NCI-H1092 treated with DMSO at 0.1 percent for 48 hours (cell line): ENCODE data around the gene DNAJC7.
A peak's percentile ranks its signal among the peaks of the same experiment; 100 is the strongest.
"Not testable (repeated sequence)": the region's sequence is repeated elsewhere in the genome, so short reads cannot be mapped to it uniquely, and the experiment has no call there.

Experiments
- DNase-seq: peaks from one replicate; lab custom pipeline; 2025; lab: John Stamatoyannopoulos, UW

DNAJC7 gene

DNA sequence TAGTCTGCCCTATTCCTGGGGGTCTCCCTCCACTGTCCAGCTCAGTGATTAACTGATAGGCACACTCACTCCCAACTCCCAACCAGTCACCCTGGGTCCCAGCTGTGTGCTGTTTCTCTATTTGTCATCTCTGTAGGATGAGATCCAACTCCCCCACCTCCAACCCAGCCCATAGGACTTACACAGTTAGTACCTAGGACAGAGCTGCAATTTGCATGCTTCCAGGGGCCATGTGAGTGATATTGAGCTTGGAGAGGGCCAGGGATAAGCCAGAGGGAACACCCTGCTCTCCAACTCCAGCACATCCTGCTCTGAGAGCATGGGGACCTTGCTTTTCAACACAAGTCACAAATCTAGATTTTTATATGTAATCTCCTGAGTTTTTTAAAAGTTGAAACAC, 24.4 kb upstream of the DNAJC7 start:
- DNase-seq = no peak

DNA sequence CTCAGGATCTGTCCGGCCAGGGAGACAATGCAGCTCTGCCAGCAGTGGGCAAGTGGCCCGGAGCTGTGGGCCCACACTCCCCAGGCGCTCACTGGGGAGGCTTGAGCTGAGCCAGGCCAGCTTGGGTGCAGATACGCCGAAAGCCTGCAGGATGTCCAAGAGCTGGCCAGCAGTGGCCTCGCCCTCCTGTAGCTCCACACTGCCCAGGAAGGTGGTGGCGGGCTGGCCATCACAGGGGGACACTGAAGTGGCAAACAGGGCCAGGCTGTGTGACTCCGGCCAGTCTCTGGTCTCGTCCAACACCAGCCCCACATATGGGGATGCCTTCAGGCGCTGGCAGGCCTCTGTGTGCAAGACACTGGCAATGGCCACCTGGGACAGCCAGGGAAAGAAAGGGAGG, 23.6 kb upstream of the DNAJC7 start:
- DNase-seq = no peak

DNA sequence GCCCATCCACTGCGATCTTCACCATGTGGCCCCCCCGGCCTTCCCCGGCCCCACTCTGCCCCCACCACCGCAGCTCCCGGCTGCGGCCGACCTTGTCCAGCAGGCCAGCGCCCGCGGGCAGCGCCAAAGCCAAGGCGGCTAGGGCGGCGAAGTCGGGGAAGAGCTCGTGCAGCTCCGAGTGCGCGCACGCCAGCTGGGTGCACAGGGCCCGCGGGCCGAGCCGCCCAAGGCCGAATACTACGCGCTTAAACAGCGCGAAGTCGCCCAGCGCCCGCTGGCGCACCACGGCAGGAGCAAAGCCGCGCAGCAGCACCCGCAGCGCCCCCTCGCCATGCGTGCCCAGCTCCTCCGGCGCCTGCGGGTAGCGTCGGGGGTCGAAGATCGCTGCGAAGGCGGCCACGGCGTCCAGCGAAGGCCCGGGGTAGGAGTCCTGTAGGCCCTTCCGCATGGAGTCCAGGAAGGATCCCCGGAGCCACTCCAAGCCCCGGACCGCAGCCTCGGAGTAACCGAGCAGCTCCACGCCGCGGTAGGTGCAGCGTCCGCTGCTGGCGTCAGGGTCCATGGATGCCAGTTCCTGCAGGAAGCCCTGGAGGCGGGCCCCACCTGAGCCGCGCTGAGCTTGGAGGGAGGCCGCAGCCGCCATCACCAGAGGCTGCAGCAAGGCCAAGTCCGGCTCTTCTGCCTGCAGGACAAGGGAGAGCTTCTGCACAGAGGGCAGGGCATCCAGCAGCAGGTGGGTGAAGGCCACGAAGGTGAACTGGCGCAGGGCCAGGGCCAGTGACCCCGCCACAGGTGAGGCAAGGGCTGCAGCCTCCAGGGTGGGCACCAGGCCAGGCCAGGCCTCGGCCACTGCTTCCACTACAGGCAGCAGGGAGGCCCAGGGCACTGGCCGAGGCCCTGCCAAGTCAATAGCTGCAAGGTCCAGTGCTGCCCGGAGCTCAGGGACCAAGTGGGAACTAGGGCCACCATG, 22.8 kb upstream of the DNAJC7 start:
- no peak for DNase-seq

DNA sequence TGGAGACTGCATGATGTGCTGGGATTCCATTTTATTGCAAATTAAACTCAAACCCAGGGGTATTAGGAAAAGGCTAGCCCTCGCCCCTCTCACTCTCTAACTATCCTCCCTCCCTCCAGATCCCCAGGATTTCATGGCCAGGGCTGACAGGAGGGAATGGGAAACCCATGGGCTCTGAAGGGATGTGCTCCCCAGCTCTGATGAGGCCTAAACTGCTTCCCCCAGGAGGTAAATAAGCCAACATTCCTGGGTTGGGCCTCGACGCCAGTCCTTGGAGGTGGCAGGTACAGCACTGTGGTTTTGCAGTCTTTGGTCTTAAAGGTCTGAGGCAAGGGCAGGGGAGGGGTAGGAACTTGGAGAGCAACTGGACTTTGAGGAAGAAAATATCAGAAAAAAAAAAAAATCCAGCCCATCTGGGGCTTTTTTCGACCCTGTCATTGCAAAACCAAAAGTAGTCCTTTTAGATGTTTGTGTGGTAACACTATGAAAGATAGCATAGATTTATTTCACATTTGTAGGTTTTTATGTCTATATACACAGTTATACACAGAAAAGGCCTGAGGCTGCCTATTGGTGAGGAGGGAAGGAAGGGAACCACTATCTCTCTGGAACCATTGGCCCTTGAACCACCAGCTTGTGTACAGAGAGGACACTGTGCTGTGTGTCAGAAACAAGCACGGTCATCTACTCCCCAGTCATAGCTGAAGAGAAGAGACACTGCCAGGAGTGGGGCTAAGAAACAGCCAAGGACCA, 21.2 kb upstream of the DNAJC7 start:
- DNase-seq = no peak

DNA sequence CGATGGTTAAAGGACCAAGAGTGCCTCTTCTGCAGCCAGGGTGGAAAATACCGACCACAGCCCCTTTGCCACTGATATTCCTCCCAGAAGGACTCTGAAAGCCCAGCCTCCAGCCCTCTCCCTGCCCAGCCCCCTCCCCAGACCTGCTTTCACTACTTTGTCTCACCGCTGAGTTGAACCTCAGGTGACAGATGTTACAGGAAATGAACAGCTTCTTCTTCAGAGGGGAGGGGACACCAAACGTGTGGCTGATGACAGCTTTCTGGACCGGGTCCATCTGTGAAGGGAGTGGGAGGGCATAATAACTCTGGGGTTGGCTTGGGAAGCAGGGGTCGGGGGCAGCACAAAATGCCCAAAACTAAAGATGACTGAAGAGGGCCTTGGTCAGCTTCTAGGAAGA, 16.8 kb upstream of the DNAJC7 start:
- no peak for DNase-seq

DNA sequence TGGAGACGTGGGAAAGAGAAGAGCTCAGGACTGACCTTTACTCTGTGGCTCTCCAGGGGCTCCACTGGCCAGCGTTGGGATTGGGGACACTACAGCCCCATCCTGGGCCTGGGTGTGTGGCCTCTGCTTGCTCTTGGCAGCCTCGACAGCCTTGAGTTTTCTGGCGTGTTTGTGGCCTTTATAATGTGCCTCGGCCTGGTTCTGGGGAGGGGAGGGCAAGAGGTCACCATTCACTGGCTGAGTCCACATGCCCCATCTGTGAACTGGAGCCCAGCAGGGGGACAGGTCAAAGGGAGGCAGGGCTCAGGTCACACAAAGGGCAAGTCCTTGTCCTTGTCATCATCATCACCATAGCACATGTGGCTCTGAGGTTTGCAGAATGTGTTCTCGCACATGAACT, 14.3 kb upstream of the DNAJC7 start:
- DNase-seq = no peak

DNA sequence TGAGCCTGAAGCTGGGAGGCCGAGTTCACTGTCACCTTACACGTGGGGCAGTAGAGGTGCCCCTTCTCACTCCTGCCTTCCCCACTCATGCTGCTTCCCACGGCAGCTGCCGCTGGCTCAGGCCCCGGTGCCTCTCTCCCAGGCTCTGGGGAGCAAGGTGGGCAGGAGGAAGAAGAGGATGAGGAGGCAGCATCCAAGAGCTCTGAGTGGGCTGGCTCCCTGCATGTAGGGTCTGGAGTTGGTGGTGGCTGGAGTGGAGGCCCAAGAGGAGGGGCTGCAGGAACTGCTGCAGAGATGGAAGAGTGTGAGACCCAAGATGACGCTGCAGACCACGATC, 11.5 kb upstream of the DNAJC7 start:
- DNase-seq = no peak

DNA sequence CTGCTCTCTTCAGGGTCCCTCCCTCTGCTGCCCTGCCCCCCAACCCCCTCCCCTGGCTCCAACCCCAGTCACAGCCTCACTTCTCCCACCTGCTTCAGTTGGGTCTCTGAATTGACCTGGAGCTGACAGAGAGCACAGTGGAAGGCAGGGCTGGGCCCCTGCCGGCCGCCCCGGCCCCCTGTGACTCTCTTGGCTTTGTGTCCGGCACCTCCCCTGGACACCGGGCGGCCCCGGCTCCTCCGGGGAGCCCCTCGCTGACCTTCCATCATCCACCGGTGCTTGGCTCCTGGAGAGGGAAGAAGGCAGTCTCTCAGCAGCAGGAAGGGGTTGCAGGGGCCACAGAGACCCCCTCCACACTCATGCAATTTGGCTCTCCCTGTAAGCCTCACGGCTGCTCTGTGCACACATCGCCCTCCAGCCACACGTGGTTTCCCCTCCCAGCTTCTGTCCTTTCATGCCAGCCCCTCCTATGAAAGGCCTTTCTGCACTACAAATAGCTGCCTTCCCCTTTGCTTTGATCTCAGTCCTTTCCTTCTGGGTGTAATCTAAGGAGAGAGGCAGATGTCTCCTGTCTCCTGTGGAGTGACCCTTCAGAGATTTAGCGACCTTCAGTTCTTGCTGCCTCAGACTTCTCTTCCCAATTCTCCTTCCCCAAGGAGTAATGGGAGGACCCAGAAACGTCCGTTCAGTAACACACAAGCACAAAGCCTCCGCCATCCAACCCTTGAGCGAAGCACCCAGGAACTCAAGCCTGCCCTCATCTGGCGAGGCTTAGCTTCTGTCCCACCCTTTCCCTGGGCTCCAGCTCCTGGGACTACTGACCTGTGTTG, 10.9 kb upstream of the DNAJC7 start:
- DNase-seq = no peak

DNA sequence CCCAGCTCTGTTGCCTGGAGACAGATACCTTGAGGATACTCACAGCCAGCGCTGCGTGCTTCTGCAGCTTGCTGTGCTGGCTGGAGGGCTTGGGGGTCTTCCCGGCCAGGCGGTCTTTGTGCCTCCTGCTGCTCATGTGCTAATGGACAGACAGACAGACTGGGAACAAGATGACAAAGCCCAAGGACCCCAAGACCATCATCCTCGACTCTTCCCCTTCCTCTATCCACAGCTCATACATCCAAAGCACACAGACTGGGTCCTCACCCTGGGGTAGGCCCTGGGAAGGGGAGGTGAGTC, 10.3 kb upstream of the DNAJC7 start:
- DNase-seq = no peak

DNA sequence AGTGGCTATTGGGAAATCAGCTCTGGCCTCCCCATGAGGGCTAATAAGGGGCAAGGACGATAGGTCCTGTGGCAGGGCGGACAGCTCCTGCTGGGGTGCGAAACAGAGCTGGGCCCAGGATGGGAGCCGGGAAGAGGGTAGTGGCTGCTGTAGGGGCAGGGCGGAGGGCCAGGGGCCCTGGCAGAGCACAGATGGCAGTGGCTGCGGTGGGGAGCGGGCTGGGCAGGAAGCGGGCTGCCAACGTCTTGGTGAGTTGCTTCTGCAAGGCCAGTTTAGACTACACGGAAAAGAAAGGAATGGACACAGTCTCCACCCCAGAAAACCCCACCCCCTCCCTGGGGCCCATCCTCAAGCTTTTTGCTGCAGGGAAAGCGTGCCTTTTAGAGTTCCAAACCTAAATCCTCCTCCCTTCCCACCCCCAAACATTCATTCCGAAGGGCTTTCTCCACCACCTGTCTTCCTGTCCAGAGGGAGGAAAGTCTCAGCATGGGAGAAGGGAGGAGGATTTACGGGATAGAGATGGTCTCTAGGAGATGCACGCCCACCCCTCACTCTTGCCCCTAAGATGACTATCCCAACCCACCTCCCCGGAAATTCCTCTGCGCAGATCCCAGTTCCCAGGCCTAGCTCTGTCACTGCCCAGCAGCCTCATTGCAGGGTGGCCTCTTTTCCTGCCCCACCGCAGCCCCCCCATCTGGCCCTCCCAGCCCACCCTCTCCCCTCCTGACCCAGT, 9.8 kb upstream of the DNAJC7 start:
- DNase-seq = no peak

DNA sequence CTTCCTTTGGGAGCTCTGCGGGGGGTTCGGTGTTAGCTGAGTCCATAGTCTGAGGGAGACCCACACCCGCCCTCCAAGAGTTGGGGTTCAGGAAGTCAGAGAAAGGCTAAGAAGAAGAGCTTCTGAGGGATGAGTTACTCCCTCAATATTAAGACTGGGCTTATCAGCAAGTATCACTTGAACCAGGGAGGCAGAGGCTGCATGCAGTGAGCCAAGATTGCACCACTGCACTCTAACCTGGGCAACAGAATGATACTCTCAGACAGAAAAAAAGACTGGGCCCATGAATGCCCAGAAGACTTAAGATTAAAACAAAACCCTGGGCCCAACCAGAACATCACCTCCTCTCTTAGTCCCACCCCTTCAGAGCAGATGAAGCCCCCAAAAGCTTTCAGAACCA, 8.7 kb upstream of the DNAJC7 start:
- DNase-seq = no peak

DNA sequence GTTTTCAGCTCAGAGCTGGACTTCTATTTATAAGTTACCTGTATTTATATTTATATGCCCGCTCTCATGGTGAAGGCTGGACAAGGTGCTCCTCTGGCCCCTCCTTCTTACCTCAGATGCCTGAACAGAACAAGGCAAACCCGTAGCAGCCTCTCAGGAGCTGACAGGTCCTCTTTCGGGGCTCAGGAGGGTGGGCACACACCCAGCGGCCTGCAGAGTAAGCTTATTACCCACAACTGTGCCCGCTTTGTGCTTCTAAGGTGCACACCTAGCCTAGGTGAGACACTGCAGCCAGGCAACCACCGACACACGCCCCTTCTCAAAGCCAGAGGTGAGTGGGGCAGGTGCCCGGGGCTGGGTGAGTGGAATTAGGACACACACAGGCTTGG, 7.9 kb upstream of the DNAJC7 start:
- no peak for DNase-seq

DNA sequence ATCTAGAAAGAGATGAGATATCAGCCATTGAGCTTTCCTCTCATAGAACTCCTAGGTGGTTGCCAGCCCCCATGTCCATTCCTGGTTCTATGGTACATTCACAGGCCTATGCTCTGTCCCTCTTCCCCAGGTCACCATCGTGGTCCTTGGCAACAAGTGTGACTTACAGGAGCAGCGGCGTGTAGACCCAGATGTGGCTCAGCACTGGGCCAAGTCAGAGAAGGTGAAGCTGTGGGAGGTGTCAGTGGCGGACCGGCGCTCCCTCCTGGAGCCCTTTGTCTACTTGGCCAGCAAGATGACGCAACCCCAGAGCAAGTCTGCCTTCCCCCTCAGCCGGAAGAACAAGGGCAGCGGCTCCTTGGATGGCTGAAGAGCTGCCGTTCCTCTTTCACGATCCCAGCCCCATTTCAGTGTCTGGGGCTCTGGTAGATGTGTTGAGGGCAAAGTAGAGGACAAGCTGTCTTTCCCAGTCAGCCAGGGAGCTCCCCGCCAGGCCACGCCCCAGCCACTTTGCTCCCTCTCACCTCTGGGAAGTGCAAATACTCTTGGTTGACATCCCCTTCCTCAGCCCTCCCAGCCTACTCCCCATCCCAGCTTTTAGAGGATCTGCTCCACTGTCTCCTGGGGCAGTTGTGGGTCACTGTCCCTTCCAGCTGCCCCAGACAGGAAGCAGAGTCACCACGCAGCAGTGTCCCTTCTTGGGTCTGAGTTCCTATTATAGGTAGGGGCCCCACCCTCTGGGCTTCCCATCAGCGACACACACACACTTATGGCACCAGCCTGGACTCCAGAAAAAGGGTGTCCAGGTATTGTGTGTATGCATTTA, 6.5 kb upstream of the DNAJC7 start:
- DNase-seq = no peak

DNA sequence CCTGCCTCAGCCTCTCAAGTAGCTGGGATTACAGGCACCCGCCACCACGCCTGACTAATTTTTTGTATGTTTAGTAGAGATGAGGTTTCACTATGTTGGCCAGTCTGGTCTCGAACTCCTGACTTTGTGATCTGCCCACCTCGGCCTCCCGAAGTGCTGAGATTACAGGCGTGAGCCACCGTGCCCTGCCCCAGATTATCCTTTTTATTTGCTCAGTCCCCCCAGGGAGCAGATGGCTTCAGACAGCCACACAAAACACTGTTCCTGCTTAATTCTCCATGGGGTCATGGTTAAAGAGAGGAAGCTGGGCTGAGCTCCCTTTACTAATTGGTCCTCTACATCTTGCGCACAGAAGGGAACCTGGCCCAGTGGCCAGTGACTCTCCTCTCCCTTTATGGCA, 3.6 kb upstream of the DNAJC7 start:
- not testable (repeated sequence) for DNase-seq

DNA sequence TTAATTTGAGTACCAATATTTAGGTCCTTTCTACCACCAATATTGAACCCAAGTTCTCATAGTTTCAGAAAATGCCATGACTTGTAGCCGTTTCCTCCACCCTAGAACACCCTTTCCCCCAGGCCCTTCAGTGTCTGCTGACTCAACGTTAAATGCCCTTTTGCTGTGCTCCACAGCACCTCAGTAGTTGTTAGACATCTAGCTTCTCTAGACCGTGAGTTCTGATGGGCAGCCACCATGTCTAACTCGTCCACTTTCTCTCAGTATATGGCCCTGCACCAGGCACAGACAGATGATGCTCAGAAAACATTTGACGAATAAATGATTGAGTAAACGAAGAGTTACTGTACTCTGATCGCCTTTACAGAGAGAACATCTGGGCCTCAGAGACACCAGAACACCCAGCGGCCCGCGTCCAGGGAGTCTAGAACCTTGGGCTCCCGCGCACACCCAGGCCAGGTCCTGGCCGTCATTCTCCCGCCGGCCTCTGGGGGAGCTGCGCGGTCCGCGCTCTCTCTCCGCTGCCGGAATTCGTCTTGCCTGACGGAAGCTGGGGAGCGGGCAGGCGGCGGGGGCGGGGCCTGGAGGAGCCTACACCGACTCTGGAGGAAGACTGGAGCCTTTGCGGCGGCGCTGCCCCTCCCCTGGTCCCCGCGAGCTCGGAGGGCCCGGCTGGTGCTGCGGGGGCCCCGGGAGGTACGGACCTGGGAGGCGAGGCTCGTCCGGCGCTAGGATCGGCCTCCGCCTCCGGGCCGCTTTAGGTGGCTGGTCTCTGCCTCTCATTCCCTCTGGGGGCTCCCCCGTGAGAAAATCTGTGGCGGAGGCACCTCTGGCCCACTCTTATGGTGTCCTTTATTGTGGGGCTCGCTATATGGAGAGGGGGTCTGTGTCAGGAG, 2.5 kb upstream of the DNAJC7 start, which contains the start of gene NKIRAS2:
Gene NKIRAS2, plus strand, starts transcription at position 582 of the 896 bp plus-strand sequence. CDS start 1,488 bp downstream, outside the sequence.
- DNase-seq = peak; percentile 85

DNA sequence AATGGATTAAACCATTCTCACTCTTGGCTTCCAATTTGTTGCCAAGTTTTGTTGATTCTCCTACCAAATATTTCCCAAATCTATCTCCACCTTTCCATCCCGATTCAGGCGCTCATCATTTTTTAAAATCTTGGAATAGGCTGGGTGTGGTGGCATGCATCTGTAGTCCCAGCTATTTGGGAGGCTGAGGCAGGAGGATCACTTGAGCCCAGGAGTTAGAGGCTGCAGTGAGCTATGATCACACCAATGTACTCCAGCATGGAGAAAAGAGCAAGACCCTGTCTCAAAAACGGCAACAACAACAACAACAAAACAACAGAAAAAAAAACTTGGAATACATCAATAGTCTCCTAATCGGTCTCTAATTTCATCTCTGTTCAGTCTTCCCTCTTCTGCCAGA, 1.7 kb upstream of the DNAJC7 start:
- no peak for DNase-seq

DNA sequence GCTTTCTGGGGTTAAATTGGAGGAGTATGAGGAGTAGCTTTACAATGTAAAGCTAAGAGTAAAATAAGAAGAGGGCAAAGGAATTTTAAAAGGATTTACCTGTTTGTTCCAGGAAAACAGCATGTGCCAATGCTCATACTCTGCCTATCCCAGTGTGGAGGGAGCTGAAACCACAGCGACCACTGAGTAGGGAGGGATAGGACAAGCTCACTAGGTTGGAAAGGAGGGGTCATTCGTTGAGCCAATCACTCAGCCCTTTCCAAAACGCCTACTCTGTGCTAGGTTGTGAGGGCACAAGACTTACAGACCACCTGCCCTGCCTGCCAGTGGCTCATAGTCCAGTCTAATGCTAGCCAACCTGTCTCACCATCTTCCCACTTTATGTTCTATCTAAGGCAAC, 1.1 kb upstream of the DNAJC7 start:
- no peak for DNase-seq

DNA sequence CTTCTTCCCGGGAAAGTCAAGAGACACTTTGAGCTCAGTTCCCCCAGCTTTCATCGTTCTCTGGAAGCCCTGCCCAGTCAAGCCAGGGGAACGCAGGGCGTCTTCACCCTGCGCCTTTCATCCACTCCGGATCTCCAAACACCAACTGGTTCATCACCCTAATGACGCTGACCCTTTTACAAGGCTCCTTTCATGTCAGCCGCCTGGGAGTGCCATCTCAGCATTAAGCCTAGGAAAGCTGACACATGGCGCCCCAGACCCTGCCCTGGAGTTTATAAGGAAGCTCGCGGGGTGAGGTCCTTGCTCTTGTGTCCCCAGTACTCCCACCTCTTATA, 594 bp upstream of the DNAJC7 start:
- no peak for DNase-seq

DNA sequence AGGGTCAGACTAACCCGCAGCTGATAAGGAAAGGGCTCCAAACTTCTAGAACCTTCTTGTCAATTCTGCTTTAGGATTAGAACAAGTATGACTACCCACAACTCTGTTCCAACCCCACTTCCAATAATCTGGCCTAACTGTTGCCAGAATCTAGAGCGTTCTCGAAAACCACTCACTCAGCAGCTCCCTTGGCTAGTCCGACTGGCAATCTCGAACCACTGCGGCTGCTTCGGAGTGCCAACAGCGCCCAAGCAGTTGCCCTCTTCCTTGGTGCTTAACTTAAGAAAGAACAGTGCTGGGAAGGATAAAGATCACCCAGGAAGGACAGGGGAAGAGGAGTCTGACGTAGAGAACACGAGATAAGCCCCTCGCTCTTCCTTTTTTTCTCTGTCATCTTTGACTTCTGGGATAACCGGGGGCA, 818 bp downstream of the DNAJC7 start:
- peak; percentile 33 for DNase-seq

DNA sequence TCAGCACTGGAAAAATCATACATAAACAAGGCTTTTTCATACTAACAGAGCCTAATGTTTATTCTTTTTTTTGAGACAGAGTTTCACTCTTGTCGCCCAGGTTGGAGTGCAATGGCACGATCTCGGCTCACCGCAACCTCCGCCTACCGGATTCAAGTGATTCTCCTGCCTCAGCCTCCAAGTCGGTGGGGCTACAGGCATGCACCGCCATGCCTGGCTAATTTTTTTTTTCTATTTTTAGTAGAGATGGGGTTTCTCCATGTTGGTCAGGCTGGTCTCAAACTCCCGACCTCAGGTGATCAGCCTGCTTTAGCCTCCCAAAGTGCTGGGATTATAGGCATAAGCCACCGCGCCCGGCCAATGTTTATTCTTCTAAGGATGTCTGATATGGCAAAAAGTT, 3.5 kb downstream of the DNAJC7 start:
- DNase-seq = not testable (repeated sequence)
